Activated naive CD4-positive, alpha-beta T cell treated with anti-CD3 and anti-CD28 coated beads for 36 hours (primary cell): ENCODE results near the gene PHPT1. TPM values are rescaled to one million over a fixed set of nuclear protein-coding genes. Genes with fewer than 3 reads are reported as not detected.

Source experiments
- CTCF ChIA-PET: fragments of 350-600 bp; sonication (Branson Sonifier 250); formaldehyde crosslinking; loops from one replicate; lab custom pipeline; 2021; ENCODE audit warnings: antibody characterized with exemption; lab: Charles Lee
- DNase-seq: peaks from one replicate; pipeline ENCODE4 v3.0.0-alpha.2; 2020
- H3K27ac Mint-ChIP-seq: one replicate; pipeline ENCODE4 v1.8.0; 2021; ENCODE audit warnings: mild to moderate bottlenecking, mixed read lengths
- H3K27me3 Mint-ChIP-seq: one replicate; pipeline ENCODE4 v1.8.0; 2021; ENCODE audit warnings: low read depth, mixed read lengths
- H3K36me3 Mint-ChIP-seq: one replicate; pipeline ENCODE4 v1.8.0; 2021; ENCODE audit warnings: low read depth, mixed read lengths
- H3K4me1 Mint-ChIP-seq: one replicate; pipeline ENCODE4 v1.8.0; 2021; ENCODE audit warnings: low read depth, mixed read lengths
- H3K4me3 Mint-ChIP-seq: one replicate; pipeline ENCODE4 v1.8.0; 2021; ENCODE audit warnings: mild to moderate bottlenecking, moderate library complexity, mixed read lengths
- H3K9me3 Mint-ChIP-seq: one replicate; pipeline ENCODE4 v1.8.0; 2021; ENCODE audit warnings: mixed read lengths
- intact Hi-C: fragments of 100-400 bp; cut with micrococcal nuclease; formaldehyde crosslinking; loops from one replicate; pipeline ENCODE4 v1.15.1; 2023
- total RNA-seq, 2 experiments: library from RNA; stranded (reverse); gene quantifications; one replicate each; pipeline ENCODE4 v1.2.3, GENCODE V29; 2021

PHPT1 gene
- total RNA-seq, 2 experiments from 2014 or later = 110 to 116 TPM

- Mint-ChIP-seq H3K27me3 (no peaks in the 10 kb centered on the region), H3K36me3 (no peaks in the 10 kb centered on the region), H3K27ac (no peak overlapping the region), H3K9me3 (no peaks in the 10 kb centered on the region), H3K4me3 (no peak overlapping the region), H3K4me1 (no peaks in the 10 kb centered on the region)
- peak; percentile 3 for DNase-seq
- CTCF ChIA-PET = no interaction called here
- intact Hi-C loops = no loop called here
Observed at GRCh38 chr9:136856079-136856476, 6.9 kb downstream of the PHPT1 start.

- H3K27me3 Mint-ChIP-seq = no peaks in the 10 kb centered on the region
- H3K9me3 Mint-ChIP-seq = no peaks in the 10 kb centered on the region
- peak; percentile 2 for DNase-seq
- CTCF ChIA-PET = no interaction called here
- H3K4me1 Mint-ChIP-seq = no peaks in the 10 kb centered on the region
- intact Hi-C loops = no loop called here
- no peak overlapping the region for H3K27ac Mint-ChIP-seq
- no peak overlapping the region for H3K4me3 Mint-ChIP-seq
- H3K36me3 Mint-ChIP-seq = no peaks in the 10 kb centered on the region
Observed at GRCh38 chr9:136856541-136857141, 7.4 kb downstream of the PHPT1 start.

GRCh38 chr9:136857166-136857565 lies 8.0 kb downstream of the PHPT1 start:
- no peaks in the 10 kb centered on the region for H3K4me1 Mint-ChIP-seq
- H3K9me3 Mint-ChIP-seq = no peaks in the 10 kb centered on the region
- CTCF ChIA-PET = no interaction called here
- peak; percentile 3 for DNase-seq
- no peak overlapping the region for H3K4me3 Mint-ChIP-seq
- H3K27ac Mint-ChIP-seq = no peak overlapping the region
- no peaks in the 10 kb centered on the region for H3K36me3 Mint-ChIP-seq
- H3K27me3 Mint-ChIP-seq = no peaks in the 10 kb centered on the region
- intact Hi-C loops = no loop called here

- Mint-ChIP-seq H3K4me1 (no peaks in the 10 kb centered on the region), H3K27ac (no peak overlapping the region), H3K4me3 (no peak overlapping the region), H3K27me3 (no peaks in the 10 kb centered on the region), H3K36me3 (no peaks in the 10 kb centered on the region), H3K9me3 (no peaks in the 10 kb centered on the region)
- intact Hi-C loops = no loop called here
- CTCF ChIA-PET = no interaction called here
- peak; percentile 3 for DNase-seq
Observed at GRCh38 chr9:136857581-136858412, 8.6 kb downstream of the PHPT1 start.

GRCh38 chr9:136858452-136858843 lies 9.2 kb downstream of the PHPT1 start:
- H3K27ac Mint-ChIP-seq = no peak overlapping the region
- DNase-seq = no peak
- H3K4me3 Mint-ChIP-seq = no peak overlapping the region
- H3K27me3 Mint-ChIP-seq = no peaks in the 10 kb centered on the region
- peaks cover 2% of the 10 kb centered on the region for H3K4me1 Mint-ChIP-seq
- intact Hi-C loops = no loop called here
- H3K9me3 Mint-ChIP-seq = no peaks in the 10 kb centered on the region
- CTCF ChIA-PET = no interaction called here
- H3K36me3 Mint-ChIP-seq = no peaks in the 10 kb centered on the region

- Mint-ChIP-seq H3K9me3 (no peaks in the 10 kb centered on the region), H3K27me3 (no peaks in the 10 kb centered on the region), H3K4me3 (no peak overlapping the region), H3K27ac (no peak overlapping the region), H3K36me3 (peaks cover 4% of the 10 kb centered on the region), H3K4me1 (peaks cover 5% of the 10 kb centered on the region)
- CTCF ChIA-PET = no interaction called here
- intact Hi-C loops = no loop called here
- DNase-seq = no peak
Observed at GRCh38 chr9:136858844-136859757, 9.9 kb downstream of the PHPT1 start.

- intact Hi-C loops = no loop called here
- CTCF ChIA-PET = no interaction called here
- no peak overlapping the region for H3K27ac Mint-ChIP-seq
- peaks cover 4% of the 10 kb centered on the region for H3K36me3 Mint-ChIP-seq
- H3K9me3 Mint-ChIP-seq = no peaks in the 10 kb centered on the region
- no peaks in the 10 kb centered on the region for H3K27me3 Mint-ChIP-seq
- peaks cover 15% of the 10 kb centered on the region for H3K4me1 Mint-ChIP-seq
- H3K4me3 Mint-ChIP-seq = no peak overlapping the region
- DNase-seq = no peak
Observed at GRCh38 chr9:136860529-136860928, 11.3 kb downstream of the PHPT1 start.

GRCh38 chr9:136860933-136861873 lies 12.0 kb downstream of the PHPT1 start:
- CTCF ChIA-PET = interaction anchor here (1.4 kb wide), 1 partner anchor 19 kb away, joined by 3 read pairs; no protein-coding TSS in a partner anchor
- no peak overlapping the region for H3K4me3 Mint-ChIP-seq
- no peak for DNase-seq
- H3K27ac Mint-ChIP-seq = no peak overlapping the region
- no peaks in the 10 kb centered on the region for H3K27me3 Mint-ChIP-seq
- intact Hi-C loops = no loop called here
- H3K36me3 Mint-ChIP-seq = peaks cover 4% of the 10 kb centered on the region
- peaks cover 15% of the 10 kb centered on the region for H3K4me1 Mint-ChIP-seq
- H3K9me3 Mint-ChIP-seq = no peaks in the 10 kb centered on the region

- CTCF ChIA-PET = interaction anchor here (1.4 kb wide), 1 partner anchor 20 kb away, joined by 3 read pairs; no protein-coding TSS in a partner anchor
- no peak overlapping the region for H3K4me3 Mint-ChIP-seq
- no peaks in the 10 kb centered on the region for H3K9me3 Mint-ChIP-seq
- no peak overlapping the region for H3K27ac Mint-ChIP-seq
- intact Hi-C loops = no loop called here
- DNase-seq = no peak
- H3K27me3 Mint-ChIP-seq = no peaks in the 10 kb centered on the region
- H3K36me3 Mint-ChIP-seq = peaks cover 4% of the 10 kb centered on the region
- peaks cover 15% of the 10 kb centered on the region for H3K4me1 Mint-ChIP-seq
Observed at GRCh38 chr9:136861874-136862457, 12.8 kb downstream of the PHPT1 start.

GRCh38 chr9:136862849-136863622 lies 13.8 kb downstream of the PHPT1 start:
- no peak overlapping the region for H3K4me3 Mint-ChIP-seq
- H3K36me3 Mint-ChIP-seq = peaks cover 4% of the 10 kb centered on the region
- H3K27ac Mint-ChIP-seq = no peak overlapping the region
- CTCF ChIA-PET = interaction anchor here (1.4 kb wide), 1 partner anchor 21 kb away, joined by 3 read pairs; no protein-coding TSS in a partner anchor
- intact Hi-C loops = no loop called here
- H3K27me3 Mint-ChIP-seq = no peaks in the 10 kb centered on the region
- H3K4me1 Mint-ChIP-seq = peaks cover 20% of the 10 kb centered on the region
- H3K9me3 Mint-ChIP-seq = no peaks in the 10 kb centered on the region
- peak; percentile 4 for DNase-seq
